OCI-LY7 (cell line): ENCODE results near the gene CCDC194. TPM values are rescaled to one million over a fixed set of nuclear protein-coding genes. Genes with fewer than 3 reads are reported as not detected.

ENCODE experiments used
- BruUV-seq: library from RNA; stranded (reverse); fragments of 400-500 nt; replicated peaks from 2 replicates; lab custom pipeline; 2021; lab: Mats Ljungman, UMichigan
- CTCF ChIA-PET: fragments of 300-600 bp; sonication (Branson Sonifier 250); formaldehyde crosslinking; loops from one replicate; lab custom pipeline; 2022; ENCODE audit warnings: antibody characterized with exemption; ENCODE audit not compliant: unreplicated experiment; lab: Charles Lee
- POLR2A ChIA-PET: fragments of 300-600 bp; sonication (Branson Sonifier 250); formaldehyde crosslinking; loops from one replicate; lab custom pipeline; 2022; ENCODE audit warnings: antibody characterized with exemption; lab: Charles Lee
- DNase-seq: peaks from one replicate; pipeline ENCODE4 v3.0.0-alpha.2; 2015; ENCODE audit warnings: low spot score
- H2AFZ ChIP-seq: fragments of 200-600 bp; sonication (generic), shearing (Covaris generic); 2 replicates; pipeline ENCODE4 v1.6.1; 2014; ENCODE audit warnings: mild to moderate bottlenecking, antibody characterized with exemption, low read length, moderate library complexity
- H3K27ac ChIP-seq: fragments of 200-600 bp; sonication (generic); 2 replicates; pipeline ENCODE4 v1.5.1; 2014; ENCODE audit warnings: mixed run types, low read depth, mild to moderate bottlenecking, moderate library complexity, low read length, inconsistent platforms; ENCODE audit not compliant: poor library complexity, severe bottlenecking
- H3K36me3 ChIP-seq: fragments of 200-600 bp; sonication (generic); 2 replicates; pipeline ENCODE4 v1.6.1; 2014; ENCODE audit warnings: mild to moderate bottlenecking, antibody characterized with exemption, low read length, moderate library complexity, mixed read lengths; ENCODE audit not compliant: insufficient read depth
- H3K4me1 ChIP-seq: fragments of 200-600 bp; sonication (generic); 2 replicates; pipeline ENCODE4 v1.5.1; 2014; ENCODE audit warnings: mild to moderate bottlenecking, low read length; ENCODE audit not compliant: insufficient read depth, poor library complexity, severe bottlenecking
- H3K4me2 ChIP-seq: fragments of 200-600 bp; sonication (generic); 2 replicates; pipeline ENCODE4 v1.6.1; 2014; ENCODE audit warnings: mild to moderate bottlenecking, low read length
- H3K4me3 ChIP-seq: fragments of 200-600 bp; sonication (generic); 2 replicates; pipeline ENCODE4 v1.5.1; 2014; ENCODE audit warnings: mild to moderate bottlenecking, low read depth, low read length; ENCODE audit not compliant: poor library complexity, severe bottlenecking
- H3K79me2 ChIP-seq: fragments of 200-600 bp; sonication (generic); 2 replicates; pipeline ENCODE4 v1.6.1; 2016; ENCODE audit warnings: low read depth, mild to moderate bottlenecking, low read length, moderate library complexity, mixed read lengths; ENCODE audit not compliant: insufficient read depth
- H3K9me2 ChIP-seq: fragments of 200-600 bp; sonication (generic); 2 replicates; pipeline ENCODE4 v1.6.1; 2016; ENCODE audit warnings: mild to moderate bottlenecking, low read length, mixed read lengths; ENCODE audit not compliant: insufficient read depth
- H3K9me3 ChIP-seq: fragments of 200-600 bp; sonication (generic); 2 replicates; pipeline ENCODE4 v1.6.1; 2014; ENCODE audit warnings: mild to moderate bottlenecking, mixed run types, low read length, mixed read lengths
- H4K20me1 ChIP-seq: fragments of 200-600 bp; sonication (generic); 2 replicates; pipeline ENCODE4 v1.6.1; 2014; ENCODE audit warnings: mild to moderate bottlenecking, antibody characterized with exemption, low read length, moderate library complexity, mixed read lengths; ENCODE audit not compliant: insufficient read depth
- EZH2phosphoT487 ChIP-seq: fragments of 200-600 bp; sonication (generic); IDR thresholded peaks from 2 replicates; pipeline ENCODE4 v1.6.1; 2018; ENCODE audit warnings: low read depth, borderline replicate concordance, mild to moderate bottlenecking, mixed run types, antibody characterized with exemption, low read length, moderate library complexity, mixed read lengths
- intact Hi-C: fragments of 100-400 bp; cut with micrococcal nuclease; formaldehyde crosslinking; loops from one replicate; pipeline ENCODE4 v1.10.0; 2022; ENCODE audit not compliant: unreplicated experiment
- total RNA-seq, 2 experiments: library from RNA; depleted of rRNA in 1 of 2; stranded (reverse); fragments of >200 nt in 1 of 2; shearing (Covaris generic) in 1 of 2; gene quantifications; 2 replicates each; pipeline ENCODE4 v1.2.3, GENCODE V29; 2014 to 2022
- TF ChIP-seq, protein P1 (sequence below): fragments of 200-600 bp; sonication (generic); conservative IDR thresholded peaks from 2 replicates; pipeline ENCODE4 v1.5.1; 2014; ENCODE audit warnings: mild to moderate bottlenecking, antibody characterized with exemption, low read length, moderate library complexity, mixed read lengths

The CCDC194 gene
- total RNA-seq, 2 experiments from 2014 or later, result 2.4 to 8.8 TPM

DNA sequence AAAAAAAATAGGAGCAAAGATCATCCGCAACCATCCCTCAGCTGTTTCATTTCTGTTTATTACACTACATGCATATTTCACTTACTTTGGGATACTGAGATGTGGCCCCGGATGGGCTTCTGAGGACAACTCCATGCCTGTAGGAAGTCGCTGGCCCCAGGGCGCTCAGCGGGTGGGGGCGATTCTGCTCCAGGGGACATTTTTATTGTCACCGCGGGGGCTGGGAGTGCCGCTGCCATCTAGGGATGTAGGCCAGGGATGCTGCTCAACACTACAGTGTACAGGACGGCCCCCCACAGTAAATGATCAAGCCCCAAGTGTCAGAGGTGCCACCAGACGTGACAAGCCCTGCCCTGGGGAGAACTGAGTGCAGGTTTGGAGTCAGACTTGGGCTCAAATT is 17.8 kb upstream of the CCDC194 start:
- Histone ChIP-seq H3K9me3 (no peaks in the 10 kb centered on the region), H3K27ac (peak overlapping the region; percentile 85), H3K9me2 (no peaks in the 10 kb centered on the region), H3K4me3 (no peak overlapping the region), H3K36me3 (peaks cover 56% of the 10 kb centered on the region), H3K79me2 (peaks cover 37% of the 10 kb centered on the region), H3K4me2 (peak overlapping the region; percentile 64), H4K20me1 (no peaks in the 10 kb centered on the region), H2AFZ (no peak overlapping the region), H3K4me1 (peaks cover 46% of the 10 kb centered on the region)
- POLR2A ChIA-PET, result no interaction called here
- no peak for DNase-seq
- intact Hi-C loops, result no loop called here
- CTCF ChIA-PET, result no interaction called here
- TF ChIP-seq, protein P1, sequence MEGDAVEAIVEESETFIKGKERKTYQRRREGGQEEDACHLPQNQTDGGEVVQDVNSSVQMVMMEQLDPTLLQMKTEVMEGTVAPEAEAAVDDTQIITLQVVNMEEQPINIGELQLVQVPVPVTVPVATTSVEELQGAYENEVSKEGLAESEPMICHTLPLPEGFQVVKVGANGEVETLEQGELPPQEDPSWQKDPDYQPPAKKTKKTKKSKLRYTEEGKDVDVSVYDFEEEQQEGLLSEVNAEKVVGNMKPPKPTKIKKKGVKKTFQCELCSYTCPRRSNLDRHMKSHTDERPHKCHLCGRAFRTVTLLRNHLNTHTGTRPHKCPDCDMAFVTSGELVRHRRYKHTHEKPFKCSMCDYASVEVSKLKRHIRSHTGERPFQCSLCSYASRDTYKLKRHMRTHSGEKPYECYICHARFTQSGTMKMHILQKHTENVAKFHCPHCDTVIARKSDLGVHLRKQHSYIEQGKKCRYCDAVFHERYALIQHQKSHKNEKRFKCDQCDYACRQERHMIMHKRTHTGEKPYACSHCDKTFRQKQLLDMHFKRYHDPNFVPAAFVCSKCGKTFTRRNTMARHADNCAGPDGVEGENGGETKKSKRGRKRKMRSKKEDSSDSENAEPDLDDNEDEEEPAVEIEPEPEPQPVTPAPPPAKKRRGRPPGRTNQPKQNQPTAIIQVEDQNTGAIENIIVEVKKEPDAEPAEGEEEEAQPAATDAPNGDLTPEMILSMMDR, result no peak
- TF ChIP-seq EZH2phosphoT487, result no peak
- BruUV-seq, result no TSS peak

DNA sequence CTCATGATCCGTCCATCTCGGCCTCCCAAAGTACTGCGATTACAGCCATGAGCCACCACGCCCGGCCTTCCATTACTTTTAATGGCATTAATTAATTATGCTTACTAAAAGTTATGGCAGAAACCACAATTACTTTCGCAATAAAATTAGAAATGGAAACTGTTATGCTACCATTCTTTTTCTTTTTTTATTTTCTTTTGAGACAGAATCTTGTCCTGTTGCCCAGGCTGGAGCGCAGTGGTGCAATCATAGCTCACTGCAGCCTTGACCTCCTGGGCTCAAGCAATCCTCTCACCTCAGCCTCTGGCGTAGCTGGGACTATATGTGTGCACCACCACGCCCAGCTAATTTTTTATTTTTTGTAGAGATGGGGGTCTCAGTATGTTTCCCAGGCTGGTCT is 16.0 kb upstream of the CCDC194 start:
- intact Hi-C loops, result loop anchor here (5.0 kb wide), 2 partner anchors 57 to 102 kb away; partner anchors contain the start of gene PGLS
- Histone ChIP-seq H3K9me3 (no peaks in the 10 kb centered on the region), H3K36me3 (peaks cover 46% of the 10 kb centered on the region), H3K4me3 (no peak overlapping the region), H2AFZ (no peak overlapping the region), H3K27ac (no peak overlapping the region), H3K4me2 (peak overlapping the region; percentile 24; the same call in 1 of the 2 replicates), H3K79me2 (peaks cover 50% of the 10 kb centered on the region), H4K20me1 (no peaks in the 10 kb centered on the region), H3K9me2 (no peaks in the 10 kb centered on the region), H3K4me1 (peaks cover 46% of the 10 kb centered on the region)
- no peak for TF ChIP-seq EZH2phosphoT487
- TF ChIP-seq, protein P1, result no peak
- BruUV-seq, result no TSS peak
- no peak for DNase-seq
- ChIA-PET CTCF (interaction anchor here (0.6 to 0.9 kb wide), 2 partner anchors 10 to 1632 kb away, joined by 3 read pairs; partner anchors contain the start of gene MVB12A), POLR2A (interaction anchor here (0.6 to 0.7 kb wide), 2 partner anchors 377 to 534 kb away, joined by 4 to 10 read pairs; no protein-coding TSS in a partner anchor)

DNA sequence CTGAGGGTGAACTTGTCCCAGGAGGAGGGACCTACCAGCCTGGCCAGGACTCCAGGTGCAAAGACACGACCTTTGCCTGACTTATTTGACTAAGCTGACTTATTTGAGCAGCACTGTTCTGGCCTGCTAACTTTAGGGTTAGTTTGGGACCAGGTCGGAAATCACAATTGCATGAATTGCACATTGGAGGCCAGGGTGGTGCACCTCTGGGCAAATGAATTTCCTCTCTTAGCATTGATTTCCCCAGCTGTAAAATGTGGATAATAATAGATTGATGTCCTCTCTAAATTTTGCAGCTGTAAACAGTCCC is 12.8 kb upstream of the CCDC194 start:
- Histone ChIP-seq H2AFZ (no peak overlapping the region), H3K9me2 (no peaks in the 10 kb centered on the region), H3K9me3 (no peaks in the 10 kb centered on the region), H3K27ac (peak overlapping the region; percentile 93), H3K79me2 (peaks cover 76% of the 10 kb centered on the region), H3K4me3 (peak overlapping the region; percentile 90), H4K20me1 (0 out of 2 replicates have a peak, but pooled peaks cover 3% of the 10 kb centered on the region), H3K4me1 (peaks cover 39% of the 10 kb centered on the region), H3K36me3 (peaks cover 28% of the 10 kb centered on the region), H3K4me2 (peak overlapping the region; percentile 86)
- intact Hi-C loops, result loop anchor here (5.0 kb wide), 2 partner anchors 60 to 105 kb away; partner anchors contain the start of gene PGLS
- TF ChIP-seq, protein P1, result no peak
- no peak for TF ChIP-seq EZH2phosphoT487
- ChIA-PET POLR2A (interaction anchor here (0.6 to 2.5 kb wide), 4 partner anchors 11 to 199 kb away, joined by 3 to 13 read pairs (median 4); partner anchors contain the start of gene MVB12A), CTCF (no interaction called here)
- BruUV-seq, result no TSS peak
- peak; percentile 68 for DNase-seq
